ENCODE measurements around the gene RASL11A.

Gene RASL11A

GRCh38 chr13:27228131-27228530, 42.5 kb upstream of the RASL11A start:
- Histone ChIP-seq H3K36me3 (ENCODE audit: insufficient read depth, low read length) (no peaks in the 10 kb centered on the region), H3K27me3 (ENCODE audit: insufficient read depth, low read length, poor library complexity, severe bottlenecking) (no peaks in the 10 kb centered on the region), H3K9ac (ENCODE audit: low read depth, low read length, poor library complexity, severe bottlenecking) (no peak overlapping the region), H3F3A (ENCODE audit: low read depth) (no peaks in the 10 kb centered on the region), H3K9me2 (replicated peaks; ENCODE audit: low read depth, low read length) (no peaks in the 10 kb centered on the region), H3K4me2 (ENCODE audit: low read depth, low read length, poor library complexity, severe bottlenecking) (no peak overlapping the region), H3K79me2 (ENCODE audit: insufficient read depth, low read length) (no peaks in the 10 kb centered on the region), H3K4me1 (ENCODE audit: insufficient read depth, low read length, poor library complexity, severe bottlenecking) (peaks cover 7% of the 10 kb centered on the region), H3K4me3 (ENCODE audit: low read length, poor library complexity, severe bottlenecking) (no peak overlapping the region), H4K20me1 (ENCODE audit: insufficient read depth, low read length, poor library complexity, severe bottlenecking) (no peaks in the 10 kb centered on the region), H2AFZ (ENCODE audit: low read length) (no peak overlapping the region), H3K9me3 (ENCODE audit: insufficient read depth, low read depth, low read length) (peaks cover 3% of the 10 kb centered on the region; the same call in 1 of the 2 replicates)
- TF ChIP-seq EZH2phosphoT487 (IDR thresholded peaks at IDR 0.05; ENCODE audit: borderline replicate concordance) (no peak), CTCF (conservative IDR thresholded peaks at IDR 0.05; ENCODE audit: low read length) (no peak)

- TF ChIP-seq EZH2phosphoT487 (IDR thresholded peaks at IDR 0.05; ENCODE audit: borderline replicate concordance), result no peak
- TF ChIP-seq CTCF (conservative IDR thresholded peaks at IDR 0.05; ENCODE audit: low read length), result no peak
- Histone ChIP-seq H3K4me2 (ENCODE audit: low read depth, low read length, poor library complexity, severe bottlenecking) (no peak overlapping the region), H3K79me2 (ENCODE audit: insufficient read depth, low read length) (no peaks in the 10 kb centered on the region), H3F3A (ENCODE audit: low read depth) (no peaks in the 10 kb centered on the region), H3K36me3 (ENCODE audit: insufficient read depth, low read length) (no peaks in the 10 kb centered on the region), H3K4me3 (ENCODE audit: low read length, poor library complexity, severe bottlenecking) (no peak overlapping the region), H3K27me3 (ENCODE audit: insufficient read depth, low read length, poor library complexity, severe bottlenecking) (no peaks in the 10 kb centered on the region), H3K9me3 (ENCODE audit: insufficient read depth, low read depth, low read length) (peaks cover 3% of the 10 kb centered on the region; the same call in 1 of the 2 replicates), H3K4me1 (ENCODE audit: insufficient read depth, low read length, poor library complexity, severe bottlenecking) (peaks cover 7% of the 10 kb centered on the region), H3K9me2 (replicated peaks; ENCODE audit: low read depth, low read length) (no peaks in the 10 kb centered on the region), H4K20me1 (ENCODE audit: insufficient read depth, low read length, poor library complexity, severe bottlenecking) (no peaks in the 10 kb centered on the region), H3K9ac (ENCODE audit: low read depth, low read length, poor library complexity, severe bottlenecking) (no peak overlapping the region), H2AFZ (ENCODE audit: low read length) (no peak overlapping the region)
Observed at GRCh38 chr13:27229642-27230041, 41.0 kb upstream of the RASL11A start.

GRCh38 chr13:27233964-27234363, 36.7 kb upstream of the RASL11A start:
- no peaks in the 10 kb centered on the region for H4K20me1 ChIP-seq (ENCODE audit: insufficient read depth, low read length, poor library complexity, severe bottlenecking)
- TF ChIP-seq EZH2phosphoT487 (IDR thresholded peaks at IDR 0.05; ENCODE audit: borderline replicate concordance) (no peak), CTCF (conservative IDR thresholded peaks at IDR 0.05; ENCODE audit: low read length) (no peak)
- H3K9me2 ChIP-seq (replicated peaks; ENCODE audit: low read depth, low read length), result no peaks in the 10 kb centered on the region
- H3K4me3 ChIP-seq (ENCODE audit: low read length, poor library complexity, severe bottlenecking), result no peak overlapping the region
- no peaks in the 10 kb centered on the region for H3K27me3 ChIP-seq (ENCODE audit: insufficient read depth, low read length, poor library complexity, severe bottlenecking)
- no peaks in the 10 kb centered on the region for H3K9me3 ChIP-seq (ENCODE audit: insufficient read depth, low read depth, low read length)
- H3K4me1 ChIP-seq (ENCODE audit: insufficient read depth, low read length, poor library complexity, severe bottlenecking), result no peaks in the 10 kb centered on the region
- no peaks in the 10 kb centered on the region for H3F3A ChIP-seq (ENCODE audit: low read depth)
- no peak overlapping the region for H2AFZ ChIP-seq (ENCODE audit: low read length)
- no peaks in the 10 kb centered on the region for H3K79me2 ChIP-seq (ENCODE audit: insufficient read depth, low read length)
- H3K9ac ChIP-seq (ENCODE audit: low read depth, low read length, poor library complexity, severe bottlenecking), result no peak overlapping the region
- H3K4me2 ChIP-seq (ENCODE audit: low read depth, low read length, poor library complexity, severe bottlenecking), result no peak overlapping the region
- no peaks in the 10 kb centered on the region for H3K36me3 ChIP-seq (ENCODE audit: insufficient read depth, low read length)
